ENCODE data around the gene NKAPL.

Gene NKAPL

DNA sequence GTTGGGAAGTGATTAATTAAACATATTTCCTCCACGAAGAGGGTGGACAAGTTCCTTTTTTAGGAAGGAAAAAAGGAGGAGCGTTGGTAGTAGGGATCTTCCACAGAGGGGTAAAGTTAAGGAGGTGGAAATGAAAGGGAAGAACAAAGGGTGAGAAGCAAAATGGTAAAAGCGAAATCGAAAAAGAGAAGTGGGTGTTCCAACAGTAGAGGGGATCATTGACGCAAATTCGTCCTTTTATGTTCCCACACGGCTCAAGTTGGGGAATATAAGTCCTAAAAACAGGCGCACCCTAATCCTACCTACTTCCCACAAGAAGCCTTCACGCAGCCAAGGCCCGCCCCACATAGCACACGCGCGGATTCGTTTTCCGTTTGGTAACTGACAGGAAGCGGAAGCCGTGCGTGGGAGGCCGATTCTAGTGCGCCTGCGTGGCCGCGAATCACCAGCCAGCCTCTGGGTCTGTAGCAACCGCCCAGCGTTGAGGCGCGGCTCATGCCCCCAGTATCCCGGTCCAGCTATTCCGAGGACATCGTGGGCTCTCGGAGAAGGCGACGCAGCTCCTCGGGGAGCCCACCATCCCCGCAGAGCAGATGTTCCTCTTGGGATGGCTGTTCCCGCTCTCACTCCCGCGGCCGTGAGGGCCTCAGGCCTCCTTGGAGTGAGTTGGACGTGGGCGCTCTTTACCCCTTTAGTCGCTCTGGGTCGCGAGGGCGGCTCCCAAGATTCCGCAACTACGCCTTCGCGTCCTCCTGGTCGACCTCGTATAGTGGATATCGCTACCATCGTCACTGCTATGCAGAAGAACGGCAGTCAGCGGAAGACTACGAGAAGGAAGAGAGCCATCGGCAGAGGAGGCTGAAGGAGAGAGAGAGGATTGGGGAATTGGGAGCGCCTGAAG is at the start of gene NKAPL:
Gene NKAPL (plus strand): TSS at position 421 of the 901 bp plus-strand sequence. CDS start 75 bp downstream, at position 496.
- peaks cover 3 to 11% of the 10 kb centered on the region in 2 donors for H3K9me3 ChIP-seq (ENCODE audit: control insufficient read depth in 2 of 2, low read length in 2 of 2)
- no peaks in the 10 kb centered on the region for H3K36me3 ChIP-seq (ENCODE audit: control insufficient read depth in 2 of 2, insufficient read depth in 2 of 2, low read length in 2 of 2)
- peak within 1 kb of the TSS in 1 of 2 donors; percentile 22 for H3K9ac ChIP-seq (ENCODE audit: low read length in 2 of 2)
- H3K27me3 ChIP-seq (ENCODE audit: control insufficient read depth in 1 of 2, insufficient read depth in 2 of 2, low read length in 2 of 2) = no peaks in the 10 kb centered on the region
- peak within 1 kb of the TSS; percentile 72 to 74 for H3K4me3 ChIP-seq (ENCODE audit: low read length in 2 of 2)
- peak within 1 kb of the TSS; percentile 3 for H3K27ac ChIP-seq (ENCODE audit: low read length)
- peaks cover 4% of the 10 kb centered on the region for H3K4me1 ChIP-seq (ENCODE audit: control insufficient read depth, insufficient read depth, low read length)

DNA sequence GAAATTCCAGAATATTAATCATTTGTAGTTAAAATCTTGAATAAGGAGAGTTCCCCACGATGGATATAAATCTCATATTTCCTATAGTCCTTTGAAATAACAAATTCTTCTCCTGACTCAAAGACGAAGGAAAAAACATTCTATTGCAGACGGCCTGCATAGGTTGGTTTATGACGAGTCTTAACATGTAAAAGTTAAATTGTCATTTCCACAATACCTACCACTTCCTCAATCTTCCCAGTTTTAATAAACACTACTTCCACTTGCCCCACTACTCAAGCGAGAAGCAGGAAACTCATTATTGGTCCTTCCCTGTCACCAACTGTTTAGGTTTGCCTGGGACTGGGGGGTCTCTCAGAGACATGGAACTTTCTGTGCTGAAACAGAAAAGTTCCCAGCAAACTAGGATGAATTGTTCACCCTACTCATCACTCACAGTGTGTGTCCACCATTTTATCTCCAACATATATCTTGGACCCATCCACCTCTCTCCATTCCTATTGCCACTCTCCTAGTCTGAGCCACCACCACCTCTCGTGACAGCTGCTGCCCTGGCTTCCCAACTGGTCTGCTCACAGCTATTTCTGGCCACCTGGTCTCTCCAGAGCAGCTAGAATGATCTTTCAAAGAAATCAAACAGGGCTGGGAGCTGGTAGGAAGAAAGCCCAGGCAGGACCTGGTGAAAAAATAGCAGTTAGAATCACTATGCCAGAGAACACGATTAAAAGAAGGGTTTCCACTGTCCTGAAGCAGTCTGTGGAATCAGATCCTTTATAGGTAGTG is 49.2 kb upstream of the NKAPL start:
- H3K27me3 ChIP-seq (ENCODE audit: control insufficient read depth in 1 of 2, insufficient read depth in 2 of 2, low read length in 2 of 2) = peaks cover 57 to 79% of the 10 kb centered on the region in 2 donors
- no peak overlapping the region for H3K4me3 ChIP-seq (ENCODE audit: low read length in 2 of 2)
- peaks cover 0 to 4% of the 10 kb centered on the region in 2 donors for H3K9me3 ChIP-seq (ENCODE audit: control insufficient read depth in 2 of 2, low read length in 2 of 2)
- no peak overlapping the region for H3K27ac ChIP-seq (ENCODE audit: low read length)
- no peak overlapping the region for H3K9ac ChIP-seq (ENCODE audit: low read length in 2 of 2)
- no peaks in the 10 kb centered on the region for H3K36me3 ChIP-seq (ENCODE audit: control insufficient read depth in 2 of 2, insufficient read depth in 2 of 2, low read length in 2 of 2)
- H3K4me1 ChIP-seq (ENCODE audit: control insufficient read depth, insufficient read depth, low read length) = peaks cover 5% of the 10 kb centered on the region

DNA sequence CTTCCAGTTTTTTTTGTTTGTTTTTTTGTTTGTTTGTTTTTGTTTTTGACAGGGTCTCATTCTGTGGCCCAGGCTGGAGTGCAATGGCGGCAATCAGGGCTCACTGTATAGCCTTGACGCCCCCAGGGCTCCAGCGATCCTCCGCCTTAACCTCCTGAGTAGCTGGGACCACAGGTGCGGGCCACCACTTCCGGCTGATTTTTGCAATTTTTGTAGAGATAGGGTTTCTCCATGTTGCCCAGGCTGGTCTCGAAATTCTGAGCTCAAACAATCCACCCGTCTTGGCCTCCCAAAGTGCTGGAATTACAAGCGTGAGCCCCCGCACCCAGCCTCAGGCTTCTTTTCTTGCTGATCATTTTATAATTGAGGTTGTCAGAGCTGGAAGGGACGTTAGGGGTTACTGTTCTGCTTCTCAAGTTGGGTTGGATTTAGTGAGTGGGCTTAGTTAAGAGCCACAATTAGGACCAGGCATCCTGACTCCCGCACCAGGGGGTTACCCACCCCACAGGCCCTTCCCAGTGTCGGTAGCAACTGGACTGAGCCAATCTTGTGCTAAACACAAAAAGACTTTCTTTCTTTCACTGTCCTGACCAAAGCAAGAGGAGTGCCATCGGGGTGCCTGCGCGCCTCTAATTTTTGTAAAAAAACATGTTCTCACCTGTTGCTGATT is 47.1 kb upstream of the NKAPL start:
- no peak overlapping the region for H3K4me3 ChIP-seq (ENCODE audit: low read length in 2 of 2)
- H3K27me3 ChIP-seq (ENCODE audit: control insufficient read depth in 1 of 2, insufficient read depth in 2 of 2, low read length in 2 of 2) = peaks cover 63 to 77% of the 10 kb centered on the region in 2 donors
- H3K9ac ChIP-seq (ENCODE audit: low read length in 2 of 2) = no peak overlapping the region
- H3K36me3 ChIP-seq (ENCODE audit: control insufficient read depth in 2 of 2, insufficient read depth in 2 of 2, low read length in 2 of 2) = no peaks in the 10 kb centered on the region
- H3K9me3 ChIP-seq (ENCODE audit: control insufficient read depth in 2 of 2, low read length in 2 of 2) = peaks cover 0 to 2% of the 10 kb centered on the region in 2 donors
- peaks cover 5% of the 10 kb centered on the region for H3K4me1 ChIP-seq (ENCODE audit: control insufficient read depth, insufficient read depth, low read length)
- H3K27ac ChIP-seq (ENCODE audit: low read length) = no peak overlapping the region

DNA sequence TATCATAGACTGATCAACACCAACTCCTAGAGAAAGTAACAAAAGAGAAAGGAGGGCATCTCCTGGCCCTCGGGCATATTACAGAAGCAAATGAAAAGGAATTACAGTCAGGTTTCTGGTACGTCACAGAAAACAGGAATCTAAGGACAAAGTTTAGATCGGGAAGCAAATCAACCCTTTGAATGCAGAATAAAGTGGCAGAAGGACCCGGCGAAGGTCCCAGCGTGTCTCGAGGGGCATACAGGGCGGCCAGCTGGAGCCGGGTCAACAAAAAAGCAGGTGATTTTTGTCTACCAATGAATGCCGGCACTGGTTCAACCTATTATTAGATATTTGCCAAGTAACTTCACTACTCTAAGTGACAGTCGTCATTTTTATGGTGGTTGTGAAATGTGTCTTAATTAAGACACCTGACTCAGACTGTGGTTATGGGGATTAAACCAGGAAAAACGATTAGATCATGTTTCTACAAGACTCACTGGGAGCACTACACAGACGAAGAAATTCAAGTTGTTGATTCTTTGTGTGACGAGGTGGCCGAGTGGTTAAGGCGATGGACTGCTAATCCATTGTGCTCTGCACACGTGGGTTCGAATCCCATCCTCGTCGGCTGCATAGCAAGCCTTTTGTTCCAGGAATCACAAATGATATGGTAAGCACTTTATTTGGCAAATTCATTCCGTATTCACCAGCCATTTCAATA is 46.4 kb upstream of the NKAPL start:
- peaks cover 5% of the 10 kb centered on the region for H3K4me1 ChIP-seq (ENCODE audit: control insufficient read depth, insufficient read depth, low read length)
- peaks cover 57 to 70% of the 10 kb centered on the region in 2 donors for H3K27me3 ChIP-seq (ENCODE audit: control insufficient read depth in 1 of 2, insufficient read depth in 2 of 2, low read length in 2 of 2)
- H3K36me3 ChIP-seq (ENCODE audit: control insufficient read depth in 2 of 2, insufficient read depth in 2 of 2, low read length in 2 of 2) = no peaks in the 10 kb centered on the region
- no peak overlapping the region for H3K9ac ChIP-seq (ENCODE audit: low read length in 2 of 2)
- peak overlapping the region in 1 of 2 donors; percentile 3 for H3K4me3 ChIP-seq (ENCODE audit: low read length in 2 of 2)
- H3K9me3 ChIP-seq (ENCODE audit: control insufficient read depth in 2 of 2, low read length in 2 of 2) = no peaks in the 10 kb centered on the region
- no peak overlapping the region for H3K27ac ChIP-seq (ENCODE audit: low read length)

DNA sequence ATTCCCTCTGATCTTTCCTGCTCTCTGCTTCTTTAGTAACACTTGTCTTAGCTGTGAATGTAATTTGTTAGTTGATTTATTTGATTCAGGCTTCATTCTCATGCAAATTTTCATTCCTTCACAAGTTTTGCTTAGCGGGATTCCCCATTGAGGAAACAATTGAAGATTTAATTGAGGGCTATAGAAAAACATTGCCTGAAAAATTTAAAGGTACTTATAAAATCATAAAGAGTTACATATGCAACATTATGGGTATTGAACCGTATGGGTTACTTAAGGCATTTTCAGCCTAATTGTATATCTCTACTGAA is 45.9 kb upstream of the NKAPL start:
- peaks cover 51 to 65% of the 10 kb centered on the region in 2 donors for H3K27me3 ChIP-seq (ENCODE audit: control insufficient read depth in 1 of 2, insufficient read depth in 2 of 2, low read length in 2 of 2)
- H3K36me3 ChIP-seq (ENCODE audit: control insufficient read depth in 2 of 2, insufficient read depth in 2 of 2, low read length in 2 of 2) = no peaks in the 10 kb centered on the region
- peaks cover 2% of the 10 kb centered on the region for H3K4me1 ChIP-seq (ENCODE audit: control insufficient read depth, insufficient read depth, low read length)
- H3K9ac ChIP-seq (ENCODE audit: low read length in 2 of 2) = no peak overlapping the region
- no peak overlapping the region for H3K4me3 ChIP-seq (ENCODE audit: low read length in 2 of 2)
- H3K27ac ChIP-seq (ENCODE audit: low read length) = no peak overlapping the region
- no peaks in the 10 kb centered on the region for H3K9me3 ChIP-seq (ENCODE audit: control insufficient read depth in 2 of 2, low read length in 2 of 2)

DNA sequence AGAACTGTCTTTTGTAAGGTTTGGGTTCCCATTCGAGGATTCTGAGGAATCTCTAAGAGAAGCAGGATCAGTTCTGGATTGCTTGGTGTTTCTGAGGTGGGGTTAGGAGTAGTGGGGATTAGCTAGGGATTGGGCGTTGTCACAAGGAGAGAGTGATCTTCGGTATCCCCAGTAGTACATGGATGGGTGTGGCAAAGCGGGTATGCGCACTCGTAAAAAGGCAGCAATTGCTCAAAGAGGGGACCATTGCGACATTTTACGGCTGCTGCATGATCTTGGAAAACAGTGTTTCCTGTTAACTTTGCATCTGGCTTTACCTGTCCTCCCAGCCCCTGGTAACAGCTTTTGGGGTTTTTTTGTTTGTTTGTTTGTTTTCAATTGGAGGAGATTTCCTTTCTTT is 43.7 kb upstream of the NKAPL start:
- Histone ChIP-seq H3K27me3 (ENCODE audit: control insufficient read depth in 1 of 2, insufficient read depth in 2 of 2, low read length in 2 of 2) (peaks cover 35 to 46% of the 10 kb centered on the region in 2 donors), H3K9ac (ENCODE audit: low read length in 2 of 2) (no peak overlapping the region), H3K4me1 (ENCODE audit: control insufficient read depth, insufficient read depth, low read length) (peaks cover 4% of the 10 kb centered on the region), H3K4me3 (ENCODE audit: low read length in 2 of 2) (no peak overlapping the region), H3K9me3 (ENCODE audit: control insufficient read depth in 2 of 2, low read length in 2 of 2) (no peaks in the 10 kb centered on the region), H3K36me3 (ENCODE audit: control insufficient read depth in 2 of 2, insufficient read depth in 2 of 2, low read length in 2 of 2) (no peaks in the 10 kb centered on the region), H3K27ac (ENCODE audit: low read length) (no peak overlapping the region)

DNA sequence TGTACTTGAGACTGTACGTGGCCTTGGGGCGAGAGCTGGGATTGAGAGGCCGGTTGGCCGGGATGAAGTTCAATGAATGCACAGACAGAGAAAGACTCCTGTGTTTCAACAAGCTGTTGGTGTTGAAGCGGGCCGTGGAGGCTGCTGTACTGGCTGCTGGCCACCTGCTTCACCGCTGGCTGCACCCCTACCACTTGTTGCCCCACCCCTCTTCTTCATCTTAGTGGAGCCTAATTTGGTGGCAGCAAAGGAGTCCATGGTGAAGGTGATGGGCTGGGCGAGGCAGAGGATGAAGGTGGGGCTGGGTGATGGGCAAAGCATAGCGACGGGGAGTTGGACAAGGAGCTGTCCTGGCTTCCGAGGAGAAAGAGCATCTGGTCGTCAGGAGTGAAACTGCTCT is 41.2 kb upstream of the NKAPL start:
- Histone ChIP-seq H3K27ac (ENCODE audit: low read length) (no peak overlapping the region), H3K4me3 (ENCODE audit: low read length in 2 of 2) (peak overlapping the region; percentile 78 to 81), H3K36me3 (ENCODE audit: control insufficient read depth in 2 of 2, insufficient read depth in 2 of 2, low read length in 2 of 2) (no peaks in the 10 kb centered on the region)

DNA sequence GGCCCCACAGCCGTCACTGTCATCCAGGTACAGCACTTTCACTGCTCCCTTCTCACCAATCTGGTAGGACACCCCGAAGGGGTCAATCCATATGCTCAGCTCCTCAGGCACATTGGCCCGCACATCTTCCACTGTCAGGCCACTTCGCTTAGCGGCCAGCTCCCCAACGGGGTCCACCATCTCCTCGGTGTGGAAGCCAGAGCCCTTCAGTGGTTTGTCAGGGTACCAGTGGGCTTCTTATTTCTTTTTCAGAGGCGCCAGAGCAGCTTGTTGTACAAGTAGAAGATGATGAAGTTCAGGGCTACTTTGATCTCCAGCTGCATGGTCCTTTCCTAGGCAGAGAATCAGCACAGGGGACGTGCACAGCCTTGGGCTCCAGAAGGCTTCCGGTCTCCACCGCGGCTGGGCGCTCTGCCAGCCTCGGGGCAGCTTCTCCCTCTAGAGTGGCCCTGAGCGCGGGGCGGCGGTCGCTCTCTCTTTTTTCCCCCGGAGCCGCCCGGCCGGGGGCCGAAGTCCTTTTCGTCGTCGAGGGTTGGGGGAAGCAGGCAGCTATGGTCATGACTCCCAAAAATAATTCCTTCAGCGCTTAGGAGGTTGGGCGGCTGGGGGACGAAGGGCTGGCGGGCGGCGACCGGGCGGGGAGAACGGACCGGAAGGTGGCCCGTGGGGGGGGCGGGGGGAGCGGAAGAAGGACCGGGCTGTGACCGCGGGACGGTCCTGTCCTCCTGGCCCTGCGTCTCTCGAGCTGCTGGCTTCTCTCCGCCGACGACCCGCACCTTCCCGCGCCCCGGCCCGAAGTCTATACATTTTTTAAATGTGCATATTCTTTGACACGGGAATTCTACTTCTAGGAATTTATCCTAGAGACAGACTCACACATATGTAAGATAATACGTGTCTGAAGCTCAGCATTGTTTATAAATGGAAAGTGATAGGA is 40.5 kb upstream of the NKAPL start:
- H3K27ac ChIP-seq (ENCODE audit: low read length) = no peak overlapping the region
- peaks cover 4% of the 10 kb centered on the region for H3K4me1 ChIP-seq (ENCODE audit: control insufficient read depth, insufficient read depth, low read length)
- no peaks in the 10 kb centered on the region for H3K9me3 ChIP-seq (ENCODE audit: control insufficient read depth in 2 of 2, low read length in 2 of 2)
- peak overlapping the region; percentile 78 to 81 for H3K4me3 ChIP-seq (ENCODE audit: low read length in 2 of 2)
- H3K9ac ChIP-seq (ENCODE audit: low read length in 2 of 2) = peak overlapping the region; percentile 60 to 68
- H3K36me3 ChIP-seq (ENCODE audit: control insufficient read depth in 2 of 2, insufficient read depth in 2 of 2, low read length in 2 of 2) = no peaks in the 10 kb centered on the region
- H3K27me3 ChIP-seq (ENCODE audit: control insufficient read depth in 1 of 2, insufficient read depth in 2 of 2, low read length in 2 of 2) = peaks cover 15 to 26% of the 10 kb centered on the region in 2 donors

More for the DNA sequence above, 41.2 kb upstream of the NKAPL start:
- Histone ChIP-seq H3K9me3 (ENCODE audit: control insufficient read depth in 2 of 2, low read length in 2 of 2) (no peaks in the 10 kb centered on the region), H3K9ac (ENCODE audit: low read length in 2 of 2) (no peak overlapping the region), H3K27me3 (ENCODE audit: control insufficient read depth in 1 of 2, insufficient read depth in 2 of 2, low read length in 2 of 2) (peaks cover 19 to 33% of the 10 kb centered on the region in 2 donors), H3K4me1 (ENCODE audit: control insufficient read depth, insufficient read depth, low read length) (peaks cover 4% of the 10 kb centered on the region)

DNA sequence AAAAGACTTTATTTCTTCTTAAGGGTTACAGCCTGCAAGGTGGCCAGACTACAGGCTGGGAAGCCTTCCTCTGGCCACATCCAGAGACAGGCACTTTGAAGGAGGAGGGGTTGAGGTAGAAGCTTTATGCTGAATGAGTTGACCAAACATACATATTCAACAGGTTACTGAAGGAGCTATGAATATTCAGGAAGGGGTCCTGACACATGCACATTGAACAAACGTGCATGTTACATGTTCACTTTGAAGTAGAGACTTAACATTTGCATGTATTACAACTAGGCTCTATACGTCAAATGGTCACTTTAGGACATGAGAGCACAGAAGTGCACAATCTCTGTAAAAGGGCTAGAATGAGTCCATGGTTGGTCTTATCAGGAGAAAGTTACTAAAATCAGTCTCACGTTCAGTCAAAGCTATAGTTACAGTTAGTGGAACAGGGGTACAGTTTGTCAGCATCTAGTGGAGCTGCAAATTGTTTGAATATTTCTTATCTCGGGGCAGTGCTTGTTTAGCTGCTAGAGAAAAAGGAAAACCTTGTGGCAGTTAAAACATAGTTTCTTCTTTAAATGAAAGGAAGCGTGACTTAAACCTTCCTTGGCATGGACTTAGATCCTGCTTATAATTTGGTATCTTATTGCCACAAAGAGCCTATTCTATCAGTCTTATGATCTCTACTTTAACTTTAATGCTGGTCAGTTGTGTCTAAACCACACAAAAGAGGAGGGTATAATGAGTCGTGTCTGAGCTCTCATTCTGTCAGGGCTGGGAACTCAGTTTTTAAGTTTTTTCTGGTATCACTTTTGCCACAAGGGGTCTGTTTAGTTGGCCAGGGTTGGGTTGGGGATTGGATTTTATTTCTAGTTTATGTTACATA is 38.6 kb upstream of the NKAPL start:
- H3K9me3 ChIP-seq (ENCODE audit: control insufficient read depth in 2 of 2, low read length in 2 of 2) = no peaks in the 10 kb centered on the region
- peaks cover 7 to 13% of the 10 kb centered on the region in 2 donors for H3K27me3 ChIP-seq (ENCODE audit: control insufficient read depth in 1 of 2, insufficient read depth in 2 of 2, low read length in 2 of 2)
- H3K4me1 ChIP-seq (ENCODE audit: control insufficient read depth, insufficient read depth, low read length) = peaks cover 4% of the 10 kb centered on the region
- no peak overlapping the region for H3K4me3 ChIP-seq (ENCODE audit: low read length in 2 of 2)
- H3K36me3 ChIP-seq (ENCODE audit: control insufficient read depth in 2 of 2, insufficient read depth in 2 of 2, low read length in 2 of 2) = no peaks in the 10 kb centered on the region
- H3K9ac ChIP-seq (ENCODE audit: low read length in 2 of 2) = no peak overlapping the region
- H3K27ac ChIP-seq (ENCODE audit: low read length) = no peak overlapping the region
